GM10266 (cell line): ENCODE data around the gene CASP9.

Experiments
- DNase-seq: peaks from one replicate; pipeline ENCODE4 v3.0.0; 2012; ENCODE audit errors: extremely low spot score
- CTCF ChIP-seq: IDR thresholded peaks from 2 replicates; pipeline ENCODE4 v1.5.1; 2012; ENCODE audit warnings: mild to moderate bottlenecking, low read depth; ENCODE audit not compliant: control insufficient read depth, insufficient read depth; ENCODE audit errors: missing control alignments

CASP9 gene

GRCh38 chr1:15443281-15443680, 80.7 kb downstream of the CASP9 start:
- DNase-seq, result no peak
- TF ChIP-seq CTCF, result no peak

- no peak for DNase-seq
- no peak for TF ChIP-seq CTCF
Observed at GRCh38 chr1:15442759-15443158, 81.3 kb downstream of the CASP9 start.

GRCh38 chr1:15442119-15442518, 81.9 kb downstream of the CASP9 start:
- no peak for DNase-seq
- no peak for TF ChIP-seq CTCF
